GM21786 (cell line): Measurements from ENCODE around the gene KLF16.

Experiments used
- ATAC-seq: cut with Tn5 transposase; IDR thresholded peaks from one replicate; pipeline ENCODE4 v1.9.1; 2021; ENCODE audit not compliant: unreplicated experiment

KLF16 gene

DNA sequence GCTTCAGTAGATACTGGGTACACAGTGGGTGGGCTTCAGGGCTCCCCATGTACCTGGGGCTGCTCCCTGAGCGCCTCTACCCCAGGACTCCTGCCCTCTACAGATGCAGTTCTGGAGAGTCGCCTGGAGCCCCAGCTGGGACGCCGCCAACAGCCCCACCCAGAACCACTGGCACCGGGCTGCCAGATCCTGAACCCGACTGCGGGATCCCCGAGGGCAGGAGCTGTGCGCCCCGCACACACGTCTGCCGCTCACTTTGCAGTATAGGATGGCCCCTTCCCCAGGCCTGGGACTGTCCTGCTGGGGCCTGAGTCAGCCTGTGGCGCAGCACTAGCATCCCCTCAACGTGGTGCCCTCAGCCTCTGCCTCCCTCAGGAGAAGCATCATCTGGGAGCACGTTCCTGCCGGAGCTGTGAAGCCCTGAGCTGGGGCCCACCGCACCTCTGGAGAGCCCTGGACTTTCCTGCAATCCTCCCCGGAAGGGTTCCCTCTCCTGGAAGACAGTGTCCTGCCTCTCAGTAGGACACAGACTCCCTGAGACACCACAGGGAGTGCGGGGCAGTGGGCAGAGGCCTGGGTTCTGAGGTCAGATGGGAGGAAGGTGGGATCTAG is 18.8 kb downstream of the KLF16 start:
- ATAC-seq = no peak

DNA sequence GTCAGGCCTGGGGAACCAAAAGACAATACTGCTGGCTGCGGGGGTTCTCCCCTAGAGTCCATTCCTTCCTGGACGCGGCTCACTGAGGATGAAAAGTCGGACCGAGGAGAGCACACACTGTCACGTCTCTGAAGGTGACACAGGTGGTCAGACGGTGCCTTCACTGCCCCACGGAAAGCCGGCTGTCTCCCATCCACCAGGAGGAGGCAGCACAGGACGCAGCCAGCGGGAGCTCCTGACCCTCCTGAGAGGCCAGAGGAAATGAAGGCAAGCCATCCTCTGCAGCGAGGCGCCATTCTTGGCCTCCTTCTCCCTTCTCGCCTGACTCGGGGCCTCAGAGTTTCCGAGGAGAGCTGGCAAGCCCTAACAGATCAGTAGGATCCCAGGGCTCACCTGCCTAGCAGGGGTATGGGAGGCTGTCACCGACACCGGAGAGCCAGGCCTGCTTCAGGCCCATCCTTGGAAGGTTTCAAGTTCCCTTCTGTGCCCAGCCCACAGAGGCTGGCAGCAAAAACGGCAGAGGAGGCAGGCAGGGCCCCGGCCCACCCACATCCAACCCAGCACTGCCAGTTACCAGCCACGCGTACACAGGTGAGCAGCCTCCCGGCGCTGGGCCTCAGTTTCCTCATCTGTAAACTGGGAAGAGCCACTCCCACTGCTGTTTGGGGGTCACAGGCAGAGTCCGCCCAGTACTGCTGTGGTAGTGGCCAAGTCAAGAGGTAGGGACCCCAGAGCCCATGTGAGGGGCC is 19.6 kb downstream of the KLF16 start:
- no peak for ATAC-seq

DNA sequence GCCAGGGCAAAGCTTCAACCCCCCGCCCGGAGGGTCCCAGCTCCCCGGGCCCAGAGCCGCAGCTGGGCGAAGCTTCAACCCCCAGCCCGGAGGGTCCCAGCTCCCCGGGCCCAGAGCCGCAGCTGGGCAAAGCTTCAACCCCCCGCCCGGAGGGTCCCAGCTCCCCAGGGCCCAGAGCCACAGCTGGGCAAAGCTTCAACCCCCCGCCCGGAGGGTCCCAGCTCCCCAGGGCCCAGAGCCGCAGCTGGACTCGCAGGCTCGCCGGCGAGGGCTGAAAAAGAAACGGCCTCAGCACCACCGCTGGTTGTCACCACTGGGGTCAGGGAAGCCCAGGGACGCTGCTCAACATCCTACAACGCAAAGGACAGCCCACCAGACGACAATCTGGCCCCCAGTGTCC is 20.3 kb downstream of the KLF16 start:
- ATAC-seq = no peak

DNA sequence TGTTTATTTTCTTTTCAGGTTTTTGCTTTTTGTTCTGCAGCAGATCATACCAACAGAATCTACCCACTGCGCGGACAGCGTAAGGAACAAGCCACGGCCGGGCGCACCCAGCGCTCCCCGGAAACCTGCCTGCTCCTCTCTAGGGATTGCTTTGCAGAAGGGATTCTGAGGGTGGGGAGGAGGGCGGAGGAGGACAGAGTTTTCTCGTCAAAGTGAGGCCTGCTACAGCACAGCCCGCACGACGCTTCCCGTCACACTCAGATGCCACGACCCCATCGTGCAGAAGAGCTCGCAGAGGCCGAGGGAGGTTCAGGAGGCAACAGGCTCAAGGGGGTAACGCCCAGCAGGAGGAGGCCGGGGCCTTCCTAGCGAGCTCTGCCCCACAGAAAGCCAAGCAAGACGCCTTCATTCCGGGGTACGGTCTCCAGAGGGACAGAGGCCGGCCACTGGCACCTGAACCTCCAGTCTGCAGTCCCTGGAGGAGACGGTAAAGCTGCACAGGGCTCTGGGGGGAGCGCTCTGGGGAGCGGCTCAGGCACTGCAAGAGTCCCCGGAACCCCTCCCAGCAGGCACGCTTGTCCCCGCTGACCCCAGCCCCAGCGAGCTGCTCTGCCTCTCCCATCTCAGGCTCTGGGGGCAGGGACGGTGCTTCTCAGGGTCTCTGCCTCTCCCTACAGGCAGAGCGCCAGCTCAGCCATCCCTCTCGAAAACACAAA is 22.0 kb downstream of the KLF16 start:
- no peak for ATAC-seq

DNA sequence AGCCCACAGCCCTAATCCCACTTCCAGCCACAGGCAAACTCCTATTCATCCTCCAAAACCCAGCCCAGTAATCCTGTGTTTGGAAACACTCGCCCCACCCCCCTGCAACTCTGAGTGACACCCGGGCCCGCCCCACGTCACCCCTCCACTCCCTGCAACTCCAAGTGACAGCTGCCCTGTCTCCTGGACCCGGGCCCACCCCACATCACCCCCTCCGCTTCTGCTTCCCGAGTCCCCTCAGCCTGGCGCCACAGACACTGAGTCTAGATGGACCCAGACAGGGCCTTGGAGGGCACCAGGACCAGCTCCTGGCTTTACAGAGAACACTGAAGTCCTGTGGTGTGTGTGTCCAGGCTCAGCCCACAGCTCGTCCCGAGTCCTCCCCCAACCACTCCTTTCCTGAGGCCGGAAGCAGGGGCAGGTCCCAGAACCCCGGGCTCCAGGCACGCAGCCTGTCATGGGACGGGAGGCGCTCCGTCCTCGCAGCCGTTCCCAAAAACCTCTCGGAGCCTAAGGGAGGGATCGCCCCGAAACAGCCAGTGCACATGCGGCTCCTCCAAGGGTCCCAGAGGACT is 22.8 kb downstream of the KLF16 start:
- no peak for ATAC-seq

GRCh38 chr19:1839658-1840540 is 23.5 kb downstream of the KLF16 start:
- no peak for ATAC-seq

GRCh38 chr19:1837625-1838105 is 25.7 kb downstream of the KLF16 start:
- ATAC-seq = no peak

- ATAC-seq = no peak
Measured at GRCh38 chr19:1837222-1837565, 26.2 kb downstream of the KLF16 start.

DNA sequence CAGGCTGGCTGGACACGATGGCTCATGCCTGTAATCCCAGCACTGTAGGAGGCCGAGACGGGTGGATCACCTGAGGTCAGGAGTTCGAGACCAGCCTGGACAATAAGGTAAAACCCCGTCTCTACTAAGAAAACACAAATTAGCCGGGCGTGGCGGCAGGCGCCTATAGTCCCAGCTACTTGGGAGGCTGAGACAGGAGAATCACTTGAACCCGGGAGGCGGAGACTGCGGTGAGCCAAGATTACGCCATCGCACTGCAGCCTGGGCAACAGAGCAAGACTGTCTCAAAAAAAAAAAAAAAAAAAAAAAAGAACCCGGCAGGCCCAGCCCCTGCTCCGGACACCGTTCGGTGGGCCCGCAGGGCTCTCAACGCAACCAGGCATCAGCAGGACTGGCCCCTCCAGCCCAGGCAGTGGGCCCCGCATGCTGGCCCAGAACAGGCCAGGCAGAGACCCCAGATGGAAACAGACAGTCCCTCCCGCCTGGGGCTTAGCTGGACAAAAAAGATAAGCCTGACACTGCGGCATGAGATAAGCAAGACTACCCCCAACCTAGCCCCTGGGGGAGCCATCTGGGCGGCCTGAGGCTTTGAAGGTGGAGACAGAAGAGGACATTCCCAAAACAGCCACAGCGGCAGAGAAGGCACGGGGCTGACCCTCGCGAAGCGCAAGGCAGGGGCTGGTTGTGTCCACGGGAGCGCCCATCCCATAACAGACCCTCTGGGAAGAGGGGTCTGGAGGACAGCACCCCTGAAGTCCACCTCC is 26.7 kb downstream of the KLF16 start:
- ATAC-seq = no peak

GRCh38 chr19:1833540-1833939 is 29.8 kb downstream of the KLF16 start:
- no peak for ATAC-seq

DNA sequence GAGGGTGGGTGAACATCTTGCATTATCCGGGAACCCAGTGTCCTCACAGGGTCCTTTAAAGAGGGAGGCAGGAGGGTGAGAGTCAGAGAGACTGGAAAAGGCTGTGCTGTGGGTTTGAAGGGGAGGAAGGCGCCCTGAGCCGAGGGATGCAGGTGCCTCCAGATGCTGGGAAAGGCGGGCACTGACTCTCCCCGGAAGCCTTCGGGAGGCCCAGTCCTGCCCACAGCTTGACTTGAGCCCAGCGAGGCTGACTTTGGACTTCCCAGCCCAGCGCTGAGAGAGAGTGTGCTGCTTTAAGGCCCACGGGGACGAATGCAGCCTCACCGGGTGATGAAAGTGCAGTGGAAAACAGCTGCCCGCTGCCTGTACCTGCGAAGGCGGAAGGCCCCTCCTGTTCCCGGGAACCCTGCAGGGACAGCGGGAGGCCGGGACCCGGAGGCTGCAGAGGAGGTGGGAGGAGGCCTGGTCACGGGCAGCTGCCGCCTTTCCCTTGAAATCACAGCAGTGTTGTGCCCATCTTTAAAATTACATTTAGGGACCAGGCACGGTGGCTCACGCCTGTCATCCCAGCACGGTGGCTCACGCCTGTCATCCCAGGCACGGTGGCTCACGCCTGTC is 31.2 kb downstream of the KLF16 start:
- no peak for ATAC-seq

GRCh38 chr19:1830978-1831377 is 32.4 kb downstream of the KLF16 start:
- ATAC-seq = no peak

- ATAC-seq = no peak
Measured at GRCh38 chr19:1830568-1830967, 32.8 kb downstream of the KLF16 start.

- ATAC-seq = no peak
Measured at GRCh38 chr19:1829958-1830357, 33.4 kb downstream of the KLF16 start.

DNA sequence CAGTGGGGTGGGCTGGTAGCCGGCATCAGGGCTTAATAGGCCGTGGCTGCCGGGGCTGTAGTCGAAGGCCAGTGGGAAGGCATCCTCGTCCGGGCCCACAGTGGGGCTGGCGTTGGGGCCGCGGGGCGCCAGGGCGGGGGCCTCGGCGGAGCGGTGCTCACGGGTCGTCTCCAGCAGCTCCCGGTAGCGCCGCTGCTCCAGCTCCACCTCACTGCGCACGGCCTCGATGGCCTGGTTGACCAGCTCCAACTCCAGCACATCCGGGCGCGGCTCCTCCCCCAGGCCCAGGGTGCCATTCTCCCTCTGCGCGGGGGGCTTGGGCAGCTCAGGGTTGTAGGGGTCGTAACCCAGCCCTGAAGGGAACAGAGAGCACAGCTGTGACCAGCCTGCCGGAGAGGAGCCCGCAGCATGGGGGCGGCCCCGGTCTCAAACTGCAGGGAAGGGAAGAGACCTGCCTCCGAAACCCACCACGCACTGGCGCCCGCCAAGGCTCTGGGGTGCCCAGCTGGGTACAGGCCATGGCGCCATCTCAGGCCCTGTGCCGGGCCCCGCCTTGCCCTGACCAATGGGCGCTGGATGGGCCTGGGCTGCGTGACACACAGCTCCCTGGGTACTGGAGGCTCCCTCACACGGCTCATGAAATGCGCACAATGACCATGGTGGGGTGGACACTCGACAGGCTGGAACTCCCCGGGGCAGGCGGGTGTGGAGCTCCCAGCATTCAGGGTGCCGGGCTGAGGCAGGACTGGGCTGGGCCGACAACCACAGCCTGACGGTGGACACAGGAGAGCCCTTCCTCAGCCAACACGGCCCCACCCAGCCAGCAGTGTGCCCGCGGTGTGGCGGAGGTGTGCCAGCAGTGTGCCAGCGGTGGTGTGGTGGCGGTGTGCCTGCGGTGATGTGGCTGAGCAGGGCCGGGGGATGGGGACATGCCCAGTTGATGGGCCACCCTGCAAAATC is 34.8 kb downstream of the KLF16 start:
- no peak for ATAC-seq

DNA sequence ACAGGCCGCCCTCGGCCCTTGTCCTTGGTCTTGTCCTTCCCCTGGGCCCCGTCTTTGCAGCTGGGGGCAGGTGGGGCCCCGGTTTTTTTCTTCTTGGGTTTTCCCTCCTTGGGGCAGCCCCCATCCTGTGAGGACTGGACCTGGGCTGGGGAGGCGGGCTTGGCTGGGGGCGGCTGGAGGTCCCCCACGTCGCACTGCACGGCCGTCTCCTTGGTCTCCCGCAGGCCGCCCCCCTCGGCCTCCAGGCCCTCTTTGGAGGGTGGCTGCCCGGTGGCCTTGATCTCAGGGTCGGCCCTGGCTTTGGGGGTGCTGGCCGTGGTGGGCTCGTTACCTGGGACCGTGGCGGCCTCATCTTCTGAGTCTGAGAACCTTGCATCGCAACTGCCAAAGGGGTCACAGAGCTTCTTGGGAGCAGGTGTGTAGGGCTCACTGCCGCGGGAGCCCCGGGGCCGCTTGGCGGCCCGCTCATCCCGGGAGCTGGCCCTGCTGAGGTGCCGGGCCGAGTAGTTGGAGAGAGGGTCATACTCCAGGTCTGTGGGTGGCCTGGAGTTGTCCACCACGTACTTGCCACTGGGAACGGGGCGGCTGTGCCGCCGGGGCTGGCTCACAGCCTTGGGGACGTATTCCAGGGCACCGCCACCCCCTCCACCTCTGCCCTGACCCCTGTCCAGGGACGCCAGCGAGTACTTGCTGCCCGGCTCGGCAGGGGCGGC is 35.7 kb downstream of the KLF16 start:
- no peak for ATAC-seq

DNA sequence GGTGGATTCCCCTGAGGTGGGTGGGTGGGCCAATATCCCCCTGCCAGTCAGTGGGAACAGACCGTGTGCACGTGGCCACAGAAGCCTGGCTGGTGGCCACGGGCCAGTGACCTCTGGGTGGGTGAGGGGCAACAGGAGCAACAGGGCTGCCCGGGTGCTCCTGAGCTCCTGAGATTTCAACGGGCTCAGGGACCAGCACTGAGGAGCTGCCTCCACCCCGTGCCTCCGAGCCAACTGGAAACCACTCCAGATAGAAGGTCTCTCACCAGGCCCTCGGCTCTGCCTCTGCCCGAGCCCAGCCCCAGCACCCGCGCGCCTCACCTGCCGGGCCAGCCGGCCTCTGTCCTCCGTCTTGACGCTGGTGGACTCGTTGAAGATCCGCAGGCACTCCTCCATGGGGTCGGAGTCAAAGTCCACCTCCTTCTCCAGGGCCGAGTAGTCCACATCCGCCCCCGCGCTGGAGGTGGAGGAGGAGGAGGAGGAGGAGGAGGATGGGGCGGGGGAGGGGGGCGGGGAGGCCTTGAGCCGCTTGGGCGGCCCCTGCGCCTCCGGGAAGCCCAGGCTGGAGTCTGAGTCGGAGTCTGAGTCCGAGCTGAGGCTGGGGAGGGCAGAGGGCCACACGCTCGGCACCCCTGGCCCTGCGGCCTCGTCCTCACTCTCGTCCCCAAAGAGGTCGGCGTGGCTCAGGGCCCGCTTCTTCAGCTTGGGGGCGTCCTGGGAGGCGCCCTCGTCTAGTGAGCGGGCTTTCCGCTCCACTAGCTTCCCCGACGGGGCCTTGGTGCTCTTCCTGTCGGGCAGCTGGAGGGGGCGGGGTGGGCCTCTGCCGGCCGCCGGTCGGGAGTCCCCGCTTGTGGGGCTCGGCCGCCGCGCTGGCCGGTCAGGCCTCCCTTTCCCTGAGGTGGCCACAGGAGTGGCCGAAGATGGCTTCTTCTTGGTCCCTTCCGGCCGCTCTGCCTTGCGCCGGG is 36.5 kb downstream of the KLF16 start:
- ATAC-seq = no peak
